GM12801 (cell line): ENCODE data around the gene NGF.

Source experiments
- TF ChIP-seq, protein P1 (sequence below): IDR thresholded peaks from one replicate; pipeline ENCODE4 v1.5.1; 2011; ENCODE audit warnings: control low read depth; ENCODE audit not compliant: insufficient read length; ENCODE audit errors: extremely low read depth

The NGF gene

GRCh38 chr1:115303364-115303763 is 34.7 kb downstream of the NGF start:
- TF ChIP-seq, protein P1, sequence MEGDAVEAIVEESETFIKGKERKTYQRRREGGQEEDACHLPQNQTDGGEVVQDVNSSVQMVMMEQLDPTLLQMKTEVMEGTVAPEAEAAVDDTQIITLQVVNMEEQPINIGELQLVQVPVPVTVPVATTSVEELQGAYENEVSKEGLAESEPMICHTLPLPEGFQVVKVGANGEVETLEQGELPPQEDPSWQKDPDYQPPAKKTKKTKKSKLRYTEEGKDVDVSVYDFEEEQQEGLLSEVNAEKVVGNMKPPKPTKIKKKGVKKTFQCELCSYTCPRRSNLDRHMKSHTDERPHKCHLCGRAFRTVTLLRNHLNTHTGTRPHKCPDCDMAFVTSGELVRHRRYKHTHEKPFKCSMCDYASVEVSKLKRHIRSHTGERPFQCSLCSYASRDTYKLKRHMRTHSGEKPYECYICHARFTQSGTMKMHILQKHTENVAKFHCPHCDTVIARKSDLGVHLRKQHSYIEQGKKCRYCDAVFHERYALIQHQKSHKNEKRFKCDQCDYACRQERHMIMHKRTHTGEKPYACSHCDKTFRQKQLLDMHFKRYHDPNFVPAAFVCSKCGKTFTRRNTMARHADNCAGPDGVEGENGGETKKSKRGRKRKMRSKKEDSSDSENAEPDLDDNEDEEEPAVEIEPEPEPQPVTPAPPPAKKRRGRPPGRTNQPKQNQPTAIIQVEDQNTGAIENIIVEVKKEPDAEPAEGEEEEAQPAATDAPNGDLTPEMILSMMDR, result no peak

DNA sequence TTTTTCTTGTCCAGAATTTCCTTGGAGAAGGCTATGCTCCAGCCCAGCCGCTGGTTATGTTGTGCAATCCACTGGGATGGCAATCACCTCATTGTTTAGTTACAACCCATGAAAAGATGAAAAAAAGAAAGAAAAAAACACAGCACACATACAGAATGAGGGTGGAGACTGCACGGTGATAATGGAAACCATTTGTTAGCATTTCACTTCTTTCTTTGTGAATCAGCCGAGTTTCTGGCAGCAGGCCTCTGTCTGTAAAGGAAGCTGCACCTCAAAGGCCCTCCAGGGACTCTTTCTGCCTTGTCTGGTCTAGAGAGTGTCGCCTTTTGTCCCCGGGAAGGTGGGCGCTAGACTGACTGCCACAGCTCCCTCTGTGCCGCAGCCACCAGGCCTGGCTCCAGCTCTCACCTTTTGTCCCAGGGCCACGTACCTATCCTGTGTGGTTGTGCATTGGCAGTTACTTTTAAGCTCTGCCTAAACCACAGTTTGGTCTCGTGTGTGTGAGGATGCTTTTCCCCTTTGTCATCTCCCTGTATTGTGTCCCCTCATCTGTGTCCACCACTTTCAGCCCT is 35.6 kb downstream of the NGF start:
- TF ChIP-seq, protein P1, result no peak

- TF ChIP-seq, protein P1, result no peak
Measured at GRCh38 chr1:115301438-115302020, 36.5 kb downstream of the NGF start.

- TF ChIP-seq, protein P1, result no peak
Measured at GRCh38 chr1:115300087-115300876, 37.8 kb downstream of the NGF start.

- TF ChIP-seq, protein P1, result no peak
Measured at GRCh38 chr1:115299266-115299665, 38.8 kb downstream of the NGF start.

- TF ChIP-seq, protein P1, result no peak
Measured at GRCh38 chr1:115296981-115297380, 41.1 kb downstream of the NGF start.

DNA sequence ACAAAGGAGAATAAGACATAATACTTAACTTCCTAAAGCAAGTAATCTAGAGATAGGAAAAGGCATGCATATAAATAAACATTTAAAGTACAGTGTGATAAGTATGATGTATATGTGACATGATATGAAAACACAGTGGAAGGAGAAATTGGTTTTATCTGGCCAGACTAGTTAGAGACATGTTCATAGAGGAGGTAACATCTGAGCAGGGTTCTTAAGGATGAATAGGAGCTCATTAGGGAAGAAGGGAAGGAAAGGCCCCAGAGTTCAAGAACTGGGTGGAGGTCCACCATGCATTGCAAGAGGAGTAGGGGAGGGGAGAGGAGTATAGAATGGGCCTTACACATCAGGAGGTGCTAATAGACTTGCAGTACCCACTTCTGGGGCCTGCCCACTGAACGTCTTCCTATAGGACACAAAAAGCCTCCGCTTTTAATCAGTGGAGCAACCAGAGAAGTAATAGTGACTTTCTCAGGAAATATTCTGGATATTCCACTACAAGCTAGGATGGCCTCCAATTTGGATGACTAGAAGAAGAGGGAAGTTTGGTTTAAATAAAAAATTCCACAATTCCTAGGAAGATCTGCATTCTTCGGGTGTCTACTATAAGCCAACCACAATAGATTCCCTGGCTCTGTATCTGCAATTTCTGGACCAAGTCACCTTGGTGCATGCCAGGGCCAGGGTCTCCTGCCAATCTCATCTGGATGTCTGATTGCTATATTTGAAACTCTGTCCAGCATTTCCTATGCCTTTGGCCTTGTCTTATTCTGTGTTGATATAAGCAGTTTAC is 41.9 kb downstream of the NGF start:
- TF ChIP-seq, protein P1, result no peak
